ENCODE measurements around the gene WDR17.

Gene WDR17

GRCh38 chr4:176150356-176150682 is 84.7 kb downstream of the WDR17 start:
- DNase-seq (ENCODE audit: low read depth): peak; percentile 8
- H3K4me3 ChIP-seq (ENCODE audit: low read depth, low read length): no peak overlapping the region
- TF ChIP-seq, protein P1, sequence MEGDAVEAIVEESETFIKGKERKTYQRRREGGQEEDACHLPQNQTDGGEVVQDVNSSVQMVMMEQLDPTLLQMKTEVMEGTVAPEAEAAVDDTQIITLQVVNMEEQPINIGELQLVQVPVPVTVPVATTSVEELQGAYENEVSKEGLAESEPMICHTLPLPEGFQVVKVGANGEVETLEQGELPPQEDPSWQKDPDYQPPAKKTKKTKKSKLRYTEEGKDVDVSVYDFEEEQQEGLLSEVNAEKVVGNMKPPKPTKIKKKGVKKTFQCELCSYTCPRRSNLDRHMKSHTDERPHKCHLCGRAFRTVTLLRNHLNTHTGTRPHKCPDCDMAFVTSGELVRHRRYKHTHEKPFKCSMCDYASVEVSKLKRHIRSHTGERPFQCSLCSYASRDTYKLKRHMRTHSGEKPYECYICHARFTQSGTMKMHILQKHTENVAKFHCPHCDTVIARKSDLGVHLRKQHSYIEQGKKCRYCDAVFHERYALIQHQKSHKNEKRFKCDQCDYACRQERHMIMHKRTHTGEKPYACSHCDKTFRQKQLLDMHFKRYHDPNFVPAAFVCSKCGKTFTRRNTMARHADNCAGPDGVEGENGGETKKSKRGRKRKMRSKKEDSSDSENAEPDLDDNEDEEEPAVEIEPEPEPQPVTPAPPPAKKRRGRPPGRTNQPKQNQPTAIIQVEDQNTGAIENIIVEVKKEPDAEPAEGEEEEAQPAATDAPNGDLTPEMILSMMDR (IDR thresholded peaks at IDR 0.05; ENCODE audit: low read depth, low read length): no peak
- TF ChIP-seq POLR2A (IDR thresholded peaks at IDR 0.05; ENCODE audit: extremely low read depth, insufficient read length): no peak
- TF ChIP-seq MYC (IDR thresholded peaks at IDR 0.05; ENCODE audit: low read depth, low read length): no peak
- no peak for TF ChIP-seq MAX (IDR thresholded peaks at IDR 0.05; ENCODE audit: low read depth, low read length)

- DNase-seq (ENCODE audit: low read depth): no peak
- no peak overlapping the region for H3K4me3 ChIP-seq (ENCODE audit: low read depth, low read length)
- TF ChIP-seq POLR2A (IDR thresholded peaks at IDR 0.05; ENCODE audit: extremely low read depth, insufficient read length): no peak
- TF ChIP-seq, protein P1 (IDR thresholded peaks at IDR 0.05; ENCODE audit: low read depth, low read length): no peak
- TF ChIP-seq MAX (IDR thresholded peaks at IDR 0.05; ENCODE audit: low read depth, low read length): no peak
- TF ChIP-seq MYC (IDR thresholded peaks at IDR 0.05; ENCODE audit: low read depth, low read length): no peak
Observed at GRCh38 chr4:176150704-176151103, 85.1 kb downstream of the WDR17 start.

DNA sequence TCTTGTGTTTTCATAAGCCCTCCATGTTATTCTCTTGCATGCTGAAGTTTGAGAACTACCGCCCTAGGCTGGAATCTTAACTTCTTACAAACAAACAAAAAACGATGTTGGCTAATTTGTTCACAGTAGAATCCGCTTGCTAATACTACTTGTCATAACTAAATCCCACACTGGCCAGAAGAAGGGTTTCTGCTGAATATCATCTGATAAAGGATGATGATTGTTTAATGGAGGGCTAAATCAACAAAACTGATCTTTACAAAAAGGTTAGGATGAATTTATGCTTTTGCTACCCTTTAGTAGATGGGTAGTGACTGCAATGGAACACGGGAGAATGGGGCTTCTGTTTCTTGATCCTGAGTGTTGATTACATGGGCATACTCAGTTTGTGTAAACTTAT is 87.5 kb downstream of the WDR17 start:
- TF ChIP-seq MYC (IDR thresholded peaks at IDR 0.05; ENCODE audit: low read depth, low read length): no peak
- TF ChIP-seq, protein P1 (IDR thresholded peaks at IDR 0.05; ENCODE audit: low read depth, low read length): no peak
- TF ChIP-seq POLR2A (IDR thresholded peaks at IDR 0.05; ENCODE audit: extremely low read depth, insufficient read length): no peak
- no peak for TF ChIP-seq MAX (IDR thresholded peaks at IDR 0.05; ENCODE audit: low read depth, low read length)
- DNase-seq (ENCODE audit: low read depth): no peak
- no peak overlapping the region for H3K4me3 ChIP-seq (ENCODE audit: low read depth, low read length)

DNA sequence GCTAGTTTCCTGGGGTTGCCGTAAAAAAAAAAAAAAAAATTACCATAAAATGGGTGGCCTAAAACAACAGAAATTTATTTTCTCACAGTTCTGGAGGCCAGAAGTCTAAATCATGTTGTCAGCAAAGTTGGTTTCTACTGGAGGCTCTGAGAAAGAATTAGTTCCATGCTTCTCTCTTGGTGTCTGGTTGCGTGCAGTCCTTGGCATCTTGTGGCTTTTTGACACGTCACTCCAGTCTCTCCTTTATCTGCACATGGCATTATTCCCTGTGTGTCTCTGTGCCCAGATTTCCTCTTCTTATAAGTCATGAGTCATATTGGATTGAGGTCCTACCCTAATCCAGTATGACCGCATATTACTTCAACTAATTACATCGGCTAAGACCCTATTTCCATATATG is 91.0 kb downstream of the WDR17 start:
- TF ChIP-seq MAX (IDR thresholded peaks at IDR 0.05; ENCODE audit: low read depth, low read length): no peak
- TF ChIP-seq, protein P1 (IDR thresholded peaks at IDR 0.05; ENCODE audit: low read depth, low read length): no peak
- TF ChIP-seq POLR2A (IDR thresholded peaks at IDR 0.05; ENCODE audit: extremely low read depth, insufficient read length): no peak
- TF ChIP-seq MYC (IDR thresholded peaks at IDR 0.05; ENCODE audit: low read depth, low read length): no peak
- no peak overlapping the region for H3K4me3 ChIP-seq (ENCODE audit: low read depth, low read length)
- DNase-seq (ENCODE audit: low read depth): no peak

GRCh38 chr4:176163041-176163440 is 97.4 kb downstream of the WDR17 start:
- TF ChIP-seq, protein P1 (IDR thresholded peaks at IDR 0.05; ENCODE audit: low read depth, low read length): no peak
- no peak for TF ChIP-seq POLR2A (IDR thresholded peaks at IDR 0.05; ENCODE audit: extremely low read depth, insufficient read length)
- TF ChIP-seq MAX (IDR thresholded peaks at IDR 0.05; ENCODE audit: low read depth, low read length): no peak
- TF ChIP-seq MYC (IDR thresholded peaks at IDR 0.05; ENCODE audit: low read depth, low read length): no peak
- H3K4me3 ChIP-seq (ENCODE audit: low read depth, low read length): no peak overlapping the region
- no peak for DNase-seq (ENCODE audit: low read depth)

DNA sequence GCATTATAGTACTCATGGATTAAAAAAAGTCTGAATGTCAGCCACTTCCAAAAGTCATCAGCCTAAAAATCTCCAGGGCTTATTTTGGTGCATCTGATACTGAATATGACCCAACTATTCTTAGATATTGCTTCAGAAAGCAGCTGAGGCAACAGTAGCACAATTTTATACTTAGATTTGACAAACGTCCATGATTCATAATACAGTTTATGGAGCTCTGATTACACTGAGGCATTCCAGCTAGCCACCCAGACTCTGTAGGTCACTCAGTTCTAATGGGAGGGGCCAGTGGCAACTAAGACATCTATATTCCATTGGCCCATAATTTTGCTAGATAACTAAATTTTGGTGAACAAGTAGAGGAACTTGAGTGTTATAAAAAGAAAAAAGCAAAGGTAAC is 119.4 kb downstream of the WDR17 start:
- no peak overlapping the region for H3K4me3 ChIP-seq (ENCODE audit: low read depth, low read length)
- no peak for DNase-seq (ENCODE audit: low read depth)
- TF ChIP-seq POLR2A (IDR thresholded peaks at IDR 0.05; ENCODE audit: extremely low read depth, insufficient read length) (no peak), MAX (IDR thresholded peaks at IDR 0.05; ENCODE audit: low read depth, low read length) (no peak), MYC (IDR thresholded peaks at IDR 0.05; ENCODE audit: low read depth, low read length) (no peak)
- TF ChIP-seq, protein P1 (IDR thresholded peaks at IDR 0.05; ENCODE audit: low read depth, low read length): no peak
